Activated CD8-positive, alpha-beta memory T cell treated with anti-CD3 and anti-CD28 coated beads, Interleukin-2, amount 10 ng/mL, durations not matched to agents 7 days and 5 days (primary cell): ENCODE measurements around the gene PCDHA4. TPM values are rescaled to one million over a fixed set of nuclear protein-coding genes. Genes with fewer than 3 reads are reported as not detected.
"Not testable (repeated sequence)": the region's sequence is repeated elsewhere in the genome, so short reads cannot be mapped to it uniquely, and the experiment has no call there.

ENCODE experiments used
- ATAC-seq: fragments of 150-1000 bp; cut with Tn5 transposase; one replicate; pipeline ENCODE4 v1.10.0; 2021; ENCODE audit warnings: moderate library complexity
- CTCF ChIA-PET: fragments of 350-600 bp; sonication (Branson Sonifier 250); formaldehyde crosslinking; loops from one replicate; lab custom pipeline; 2021; ENCODE audit warnings: antibody characterized with exemption; lab: Charles Lee
- DNase-seq: peaks from one replicate; pipeline ENCODE4 v3.0.0-alpha.2; 2020
- H3K27ac Mint-ChIP-seq: one replicate; pipeline ENCODE4 v1.8.0; 2021; ENCODE audit warnings: mild to moderate bottlenecking, mixed read lengths
- H3K27me3 Mint-ChIP-seq: one replicate; pipeline ENCODE4 v1.8.0; 2021; ENCODE audit warnings: mixed read lengths
- H3K36me3 Mint-ChIP-seq: one replicate; pipeline ENCODE4 v1.8.0; 2021; ENCODE audit warnings: mild to moderate bottlenecking, mixed read lengths
- H3K4me1 Mint-ChIP-seq: one replicate; pipeline ENCODE4 v1.8.0; 2021; ENCODE audit warnings: mixed read lengths
- H3K4me3 Mint-ChIP-seq: one replicate; pipeline ENCODE4 v1.8.0; 2021; ENCODE audit warnings: mild to moderate bottlenecking, moderate library complexity, mixed read lengths
- H3K9me3 Mint-ChIP-seq: one replicate; pipeline ENCODE4 v1.8.0; 2022; ENCODE audit warnings: low read depth, mixed read lengths
- total RNA-seq, 2 experiments: library from RNA; stranded (reverse); gene quantifications; one replicate each; pipeline ENCODE4 v1.2.3, GENCODE V29; 2021

PCDHA4 gene
- not detected for total RNA-seq

- CTCF ChIA-PET: no interaction called here
- H3K36me3 Mint-ChIP-seq: peaks cover 2% of the 10 kb centered on the region
- H3K9me3 Mint-ChIP-seq: peaks cover 19% of the 10 kb centered on the region
- no peak within 1 kb of the TSS for H3K27ac Mint-ChIP-seq
- ATAC-seq: no peak
- H3K27me3 Mint-ChIP-seq: no peaks in the 10 kb centered on the region
- H3K4me3 Mint-ChIP-seq: no peak within 1 kb of the TSS
- H3K4me1 Mint-ChIP-seq: no peaks in the 10 kb centered on the region
- no peak for DNase-seq
These were observed at the start of gene PCDHA4 for GRCh38 chr5:140806834-140807775. Gene PCDHA4, plus strand, starts transcription at chr5:140807068.

GRCh38 chr5:140764177-140764973 is 42.5 kb upstream of the PCDHA4 start:
- peaks cover 9% of the 10 kb centered on the region for H3K36me3 Mint-ChIP-seq
- no peak for ATAC-seq
- no peaks in the 10 kb centered on the region for H3K27me3 Mint-ChIP-seq
- H3K4me1 Mint-ChIP-seq: no peaks in the 10 kb centered on the region
- no peak for DNase-seq
- no peak overlapping the region for H3K4me3 Mint-ChIP-seq
- H3K27ac Mint-ChIP-seq: no peak overlapping the region
- CTCF ChIA-PET: no interaction called here
- peaks cover 55% of the 10 kb centered on the region for H3K9me3 Mint-ChIP-seq

- no peaks in the 10 kb centered on the region for H3K4me1 Mint-ChIP-seq
- H3K27me3 Mint-ChIP-seq: no peaks in the 10 kb centered on the region
- no peak overlapping the region for H3K27ac Mint-ChIP-seq
- H3K4me3 Mint-ChIP-seq: no peak overlapping the region
- CTCF ChIA-PET: no interaction called here
- ATAC-seq (no peak), DNase-seq (no peak)
- H3K9me3 Mint-ChIP-seq: peaks cover 50% of the 10 kb centered on the region
- H3K36me3 Mint-ChIP-seq: peaks cover 9% of the 10 kb centered on the region
These were observed 39.4 kb upstream of the PCDHA4 start for GRCh38 chr5:140767444-140767843.

GRCh38 chr5:140780512-140780911 is 26.4 kb upstream of the PCDHA4 start:
- Mint-ChIP-seq H3K36me3 (no peaks in the 10 kb centered on the region), H3K27ac (no peak overlapping the region), H3K4me1 (no peaks in the 10 kb centered on the region), H3K27me3 (no peaks in the 10 kb centered on the region), H3K9me3 (peaks cover 26% of the 10 kb centered on the region), H3K4me3 (no peak overlapping the region)
- DNase-seq: no peak
- CTCF ChIA-PET: no interaction called here
- no peak for ATAC-seq

- Mint-ChIP-seq H3K9me3 (peaks cover 21% of the 10 kb centered on the region), H3K4me1 (no peaks in the 10 kb centered on the region), H3K4me3 (no peak within 1 kb of the TSS), H3K27ac (no peak within 1 kb of the TSS), H3K27me3 (peaks cover 2% of the 10 kb centered on the region), H3K36me3 (peaks cover 3% of the 10 kb centered on the region)
- CTCF ChIA-PET: no interaction called here
- DNase-seq (no peak), ATAC-seq (no peak)
These were observed 20.8 kb upstream of the PCDHA4 start, which contains the start of gene PCDHA1 for GRCh38 chr5:140785905-140786686. Gene PCDHA1, plus strand, starts transcription at chr5:140786140.

- H3K27ac Mint-ChIP-seq, DNase-seq, CTCF ChIA-PET, H3K4me1 Mint-ChIP-seq, H3K36me3 Mint-ChIP-seq, H3K4me3 Mint-ChIP-seq, ATAC-seq, H3K27me3 Mint-ChIP-seq: not testable (repeated sequence)
- H3K9me3 Mint-ChIP-seq: peaks cover 18% of the 10 kb centered on the region
These were observed 19.4 kb upstream of the PCDHA4 start for GRCh38 chr5:140787422-140787821.

GRCh38 chr5:140787849-140788504 is 18.9 kb upstream of the PCDHA4 start:
- not testable (repeated sequence) for H3K27me3 Mint-ChIP-seq, H3K36me3 Mint-ChIP-seq

GRCh38 chr5:140791089-140791488 is 15.8 kb upstream of the PCDHA4 start:
- no peak overlapping the region for H3K27ac Mint-ChIP-seq
- no peaks in the 10 kb centered on the region for H3K4me1 Mint-ChIP-seq
- no peak overlapping the region for H3K4me3 Mint-ChIP-seq
- peaks cover 2% of the 10 kb centered on the region for H3K27me3 Mint-ChIP-seq
- H3K36me3 Mint-ChIP-seq: peaks cover 3% of the 10 kb centered on the region
- CTCF ChIA-PET: no interaction called here
- no peak for ATAC-seq
- DNase-seq: no peak
- H3K9me3 Mint-ChIP-seq: peaks cover 19% of the 10 kb centered on the region

More at GRCh38 chr5:140787849-140788504, 18.9 kb upstream of the PCDHA4 start:
- DNase-seq, H3K27ac Mint-ChIP-seq, H3K4me3 Mint-ChIP-seq, H3K4me1 Mint-ChIP-seq, ATAC-seq, CTCF ChIA-PET: not testable (repeated sequence)
- H3K9me3 Mint-ChIP-seq: peaks cover 18% of the 10 kb centered on the region

GRCh38 chr5:140794595-140795258 is 12.1 kb upstream of the PCDHA4 start, which contains the start of gene PCDHA2:
Gene PCDHA2, plus strand, starts transcription at chr5:140794852.
- no peak for DNase-seq
- Mint-ChIP-seq H3K9me3 (peaks cover 9% of the 10 kb centered on the region), H3K36me3 (no peaks in the 10 kb centered on the region), H3K27me3 (no peaks in the 10 kb centered on the region), H3K4me1 (no peaks in the 10 kb centered on the region), H3K4me3 (no peak within 1 kb of the TSS), H3K27ac (no peak within 1 kb of the TSS)
- ATAC-seq: no peak
- CTCF ChIA-PET: no interaction called here

- Mint-ChIP-seq H3K9me3 (peaks cover 9% of the 10 kb centered on the region), H3K4me3 (no peak overlapping the region), H3K4me1 (no peaks in the 10 kb centered on the region), H3K27me3 (no peaks in the 10 kb centered on the region), H3K27ac (no peak overlapping the region), H3K36me3 (no peaks in the 10 kb centered on the region)
- CTCF ChIA-PET: no interaction called here
- ATAC-seq: no peak
- DNase-seq: no peak
These were observed 11.6 kb upstream of the PCDHA4 start for GRCh38 chr5:140795259-140795641.

- H3K27ac Mint-ChIP-seq, DNase-seq, CTCF ChIA-PET, H3K36me3 Mint-ChIP-seq, ATAC-seq, H3K4me3 Mint-ChIP-seq, H3K27me3 Mint-ChIP-seq, H3K4me1 Mint-ChIP-seq: not testable (repeated sequence)
- H3K9me3 Mint-ChIP-seq: peaks cover 10% of the 10 kb centered on the region
These were observed 10.7 kb upstream of the PCDHA4 start for GRCh38 chr5:140796072-140796717.

- Mint-ChIP-seq H3K27me3 (no peaks in the 10 kb centered on the region), H3K27ac (no peak overlapping the region), H3K4me3 (no peak overlapping the region), H3K36me3 (no peaks in the 10 kb centered on the region), H3K9me3 (peaks cover 11% of the 10 kb centered on the region), H3K4me1 (no peaks in the 10 kb centered on the region)
- CTCF ChIA-PET: no interaction called here
- DNase-seq: no peak
- no peak for ATAC-seq
These were observed 10.2 kb upstream of the PCDHA4 start for GRCh38 chr5:140796718-140797095.
